ENCODE measurements around the gene VPS9D1.
A peak's percentile ranks its signal among the peaks of the same experiment; 100 is the strongest.

- no peak for TF ChIP-seq CTCF (IDR thresholded peaks at IDR 0.05)
- peak; percentile 23 to 25 for TF ChIP-seq POLR2A (IDR thresholded peaks at IDR 0.05)
Measured at GRCh38 chr16:89657442-89658220, 63.1 kb downstream of the VPS9D1 start, which contains the start of the genes CHMP1A and SPATA33.
